ENCODE data around the gene PRPF18. TPM values are rescaled to one million over a fixed set of nuclear protein-coding genes. Genes with fewer than 3 reads are reported as not detected.

PRPF18 gene
- polyA plus RNA-seq, 1 donor from 2014 or later = 56.7 TPM

DNA sequence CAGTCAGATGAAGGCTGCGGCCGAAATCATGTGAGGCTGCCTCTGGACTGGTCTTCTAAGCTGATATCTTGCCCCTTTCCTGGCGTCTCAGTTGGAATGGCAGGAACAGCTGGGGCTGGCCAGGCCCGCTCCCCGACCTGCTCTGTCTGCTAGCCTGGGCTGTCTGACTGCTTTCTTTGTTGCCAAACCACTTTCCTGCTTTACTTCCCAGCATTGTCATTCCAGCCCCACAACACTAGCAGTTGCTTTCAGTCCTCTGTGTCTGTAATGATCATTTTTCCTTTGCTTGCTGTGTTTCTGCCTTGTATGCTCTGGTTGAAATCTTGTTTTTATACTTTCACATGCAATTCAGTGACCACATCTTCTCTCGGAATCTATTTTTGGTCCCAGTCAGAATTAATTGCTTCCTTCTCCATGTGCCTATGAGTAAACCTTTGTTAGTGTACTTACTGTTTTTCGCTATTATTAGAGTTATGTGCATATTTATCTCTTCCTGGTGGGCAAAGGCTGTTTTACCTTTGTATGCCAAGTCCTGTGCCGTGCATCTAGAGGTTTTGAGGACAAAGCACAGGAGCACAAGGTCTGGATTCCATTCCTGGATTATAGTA lies 21.6 kb downstream of the PRPF18 start:
- TF ChIP-seq POLR2AphosphoS5 (IDR thresholded peaks at IDR 0.05) (no peak), RAD21 (conservative IDR thresholded peaks at IDR 0.05) (no peak), TAF1 (IDR thresholded peaks at IDR 0.05; ENCODE audit: low read depth) (no peak), EP300 (conservative IDR thresholded peaks at IDR 0.05; ENCODE audit: poor library complexity, severe bottlenecking) (no peak), MXI1 (conservative IDR thresholded peaks at IDR 0.05; ENCODE audit: poor library complexity, severe bottlenecking) (no peak), EZH2 (IDR thresholded peaks at IDR 0.05; ENCODE audit: borderline replicate concordance, insufficient read depth, low read length, poor library complexity, severe bottlenecking) (no peak), REST (IDR thresholded peaks at IDR 0.05; ENCODE audit: borderline replicate concordance) (no peak), SMC3 (conservative IDR thresholded peaks at IDR 0.05; ENCODE audit: poor library complexity) (no peak)
- Histone ChIP-seq H3K27ac (ENCODE audit: low read length) (no peak overlapping the region), H3K4me2 (ENCODE audit: low read length) (no peak overlapping the region), H3K4me3 (ENCODE audit: low read length) (no peak overlapping the region), H4K20me1 (ENCODE audit: insufficient read depth) (no peaks in the 10 kb centered on the region), H3F3A (ENCODE audit: insufficient read depth, low read length, poor library complexity, severe bottlenecking) (no peaks in the 10 kb centered on the region), H3K9ac (ENCODE audit: low read length) (no peak overlapping the region), H3K27me3 (ENCODE audit: insufficient read depth, low read depth, low read length) (no peaks in the 10 kb centered on the region), H3K36me3 (ENCODE audit: insufficient read depth, low read length) (no peaks in the 10 kb centered on the region), H3K79me2 (replicated peaks; ENCODE audit: insufficient read depth, low read length) (no peaks in the 10 kb centered on the region), H2AFZ (ENCODE audit: low read depth, low read length) (no peak overlapping the region), H3K9me3 (ENCODE audit: low read length) (no peaks in the 10 kb centered on the region), H3K9me2 (ENCODE audit: insufficient read depth, low read length) (no peaks in the 10 kb centered on the region)

- no peak overlapping the region for H3K9ac ChIP-seq (ENCODE audit: low read length)
- no peaks in the 10 kb centered on the region for H3F3A ChIP-seq (ENCODE audit: insufficient read depth, low read length, poor library complexity, severe bottlenecking)
- H3K4me2 ChIP-seq (ENCODE audit: low read length) = no peak overlapping the region
- TF ChIP-seq MXI1 (conservative IDR thresholded peaks at IDR 0.05; ENCODE audit: poor library complexity, severe bottlenecking) = no peak
- no peak for TF ChIP-seq EZH2 (IDR thresholded peaks at IDR 0.05; ENCODE audit: borderline replicate concordance, insufficient read depth, low read length, poor library complexity, severe bottlenecking)
- TF ChIP-seq, protein P1, sequence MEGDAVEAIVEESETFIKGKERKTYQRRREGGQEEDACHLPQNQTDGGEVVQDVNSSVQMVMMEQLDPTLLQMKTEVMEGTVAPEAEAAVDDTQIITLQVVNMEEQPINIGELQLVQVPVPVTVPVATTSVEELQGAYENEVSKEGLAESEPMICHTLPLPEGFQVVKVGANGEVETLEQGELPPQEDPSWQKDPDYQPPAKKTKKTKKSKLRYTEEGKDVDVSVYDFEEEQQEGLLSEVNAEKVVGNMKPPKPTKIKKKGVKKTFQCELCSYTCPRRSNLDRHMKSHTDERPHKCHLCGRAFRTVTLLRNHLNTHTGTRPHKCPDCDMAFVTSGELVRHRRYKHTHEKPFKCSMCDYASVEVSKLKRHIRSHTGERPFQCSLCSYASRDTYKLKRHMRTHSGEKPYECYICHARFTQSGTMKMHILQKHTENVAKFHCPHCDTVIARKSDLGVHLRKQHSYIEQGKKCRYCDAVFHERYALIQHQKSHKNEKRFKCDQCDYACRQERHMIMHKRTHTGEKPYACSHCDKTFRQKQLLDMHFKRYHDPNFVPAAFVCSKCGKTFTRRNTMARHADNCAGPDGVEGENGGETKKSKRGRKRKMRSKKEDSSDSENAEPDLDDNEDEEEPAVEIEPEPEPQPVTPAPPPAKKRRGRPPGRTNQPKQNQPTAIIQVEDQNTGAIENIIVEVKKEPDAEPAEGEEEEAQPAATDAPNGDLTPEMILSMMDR (IDR thresholded peaks at IDR 0.05; ENCODE audit: poor library complexity, severe bottlenecking) = no peak
- no peak for TF ChIP-seq RAD21 (conservative IDR thresholded peaks at IDR 0.05)
- no peak for TF ChIP-seq TAF1 (IDR thresholded peaks at IDR 0.05; ENCODE audit: low read depth)
- no peak for TF ChIP-seq POLR2AphosphoS5 (IDR thresholded peaks at IDR 0.05)
- TF ChIP-seq EP300 (conservative IDR thresholded peaks at IDR 0.05; ENCODE audit: poor library complexity, severe bottlenecking) = no peak
- TF ChIP-seq REST (IDR thresholded peaks at IDR 0.05; ENCODE audit: borderline replicate concordance) = no peak
- no peak for TF ChIP-seq SMC3 (conservative IDR thresholded peaks at IDR 0.05; ENCODE audit: poor library complexity)
- no peaks in the 10 kb centered on the region for H3K27me3 ChIP-seq (ENCODE audit: insufficient read depth, low read depth, low read length)
- no peaks in the 10 kb centered on the region for H4K20me1 ChIP-seq (ENCODE audit: insufficient read depth)
- H3K27ac ChIP-seq (ENCODE audit: low read length) = no peak overlapping the region
- H3K9me2 ChIP-seq (ENCODE audit: insufficient read depth, low read length) = no peaks in the 10 kb centered on the region
- H3K4me3 ChIP-seq (ENCODE audit: low read length) = no peak overlapping the region
- H3K36me3 ChIP-seq (ENCODE audit: insufficient read depth, low read length) = peaks cover 6% of the 10 kb centered on the region
- no peaks in the 10 kb centered on the region for H3K9me3 ChIP-seq (ENCODE audit: low read length)
- no peaks in the 10 kb centered on the region for H3K79me2 ChIP-seq (replicated peaks; ENCODE audit: insufficient read depth, low read length)
- H2AFZ ChIP-seq (ENCODE audit: low read depth, low read length) = no peak overlapping the region
Observed at GRCh38 chr10:13612654-13613373, 26.0 kb downstream of the PRPF18 start.
